Measurements from ENCODE around the gene CLDN24. TPM values are rescaled to one million over a fixed set of nuclear protein-coding genes. Genes with fewer than 3 reads are reported as not detected.

CLDN24 gene
- total RNA-seq, 4 donors from 2014 or later: not detected

DNA sequence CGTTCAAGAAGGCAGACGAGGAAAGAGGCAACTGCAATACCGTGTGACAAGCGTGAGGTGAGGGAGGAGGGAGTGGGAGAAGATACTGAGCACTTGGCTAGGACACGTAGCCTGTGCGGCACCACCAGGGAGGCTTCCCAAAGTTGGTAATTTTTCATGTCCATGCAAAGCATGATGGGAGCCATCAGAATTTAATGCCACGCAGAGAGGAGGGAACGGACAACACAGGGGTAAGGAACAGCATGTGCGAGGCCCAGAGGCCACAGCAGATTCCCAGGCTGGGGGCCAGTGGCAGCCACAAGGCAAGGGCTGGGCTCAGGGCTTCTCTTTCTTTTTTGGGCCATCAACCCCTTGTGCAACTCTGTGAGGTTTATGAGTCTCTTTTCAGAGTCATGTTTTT, 11.0 kb upstream of the CLDN24 start:
- no peak for DNase-seq (ENCODE audit: low spot score in 2 of 2)
- 89% methylated on average over 9 of the region's 9 CpGs for WGBS
- H3K9me3 ChIP-seq: no peaks in the 10 kb centered on the region
- no peak overlapping the region for H3K4me3 ChIP-seq
- no peaks in the 10 kb centered on the region for H3K27me3 ChIP-seq
- no peak for TF ChIP-seq EP300 (IDR thresholded peaks at IDR 0.05)
- TF ChIP-seq POLR2AphosphoS5 (IDR thresholded peaks at IDR 0.05): no peak
- TF ChIP-seq, protein P1, sequence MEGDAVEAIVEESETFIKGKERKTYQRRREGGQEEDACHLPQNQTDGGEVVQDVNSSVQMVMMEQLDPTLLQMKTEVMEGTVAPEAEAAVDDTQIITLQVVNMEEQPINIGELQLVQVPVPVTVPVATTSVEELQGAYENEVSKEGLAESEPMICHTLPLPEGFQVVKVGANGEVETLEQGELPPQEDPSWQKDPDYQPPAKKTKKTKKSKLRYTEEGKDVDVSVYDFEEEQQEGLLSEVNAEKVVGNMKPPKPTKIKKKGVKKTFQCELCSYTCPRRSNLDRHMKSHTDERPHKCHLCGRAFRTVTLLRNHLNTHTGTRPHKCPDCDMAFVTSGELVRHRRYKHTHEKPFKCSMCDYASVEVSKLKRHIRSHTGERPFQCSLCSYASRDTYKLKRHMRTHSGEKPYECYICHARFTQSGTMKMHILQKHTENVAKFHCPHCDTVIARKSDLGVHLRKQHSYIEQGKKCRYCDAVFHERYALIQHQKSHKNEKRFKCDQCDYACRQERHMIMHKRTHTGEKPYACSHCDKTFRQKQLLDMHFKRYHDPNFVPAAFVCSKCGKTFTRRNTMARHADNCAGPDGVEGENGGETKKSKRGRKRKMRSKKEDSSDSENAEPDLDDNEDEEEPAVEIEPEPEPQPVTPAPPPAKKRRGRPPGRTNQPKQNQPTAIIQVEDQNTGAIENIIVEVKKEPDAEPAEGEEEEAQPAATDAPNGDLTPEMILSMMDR (IDR thresholded peaks at IDR 0.05): no peak
- TF ChIP-seq POLR2A (IDR thresholded peaks at IDR 0.05): no peak
- peaks cover 4% of the 10 kb centered on the region for H3K4me1 ChIP-seq
- no peaks in the 10 kb centered on the region for H3K36me3 ChIP-seq
- H3K27ac ChIP-seq: no peak overlapping the region

- TF ChIP-seq, protein P1 (IDR thresholded peaks at IDR 0.05): no peak
- TF ChIP-seq POLR2AphosphoS5 (IDR thresholded peaks at IDR 0.05): no peak
- TF ChIP-seq POLR2A (IDR thresholded peaks at IDR 0.05): no peak
- TF ChIP-seq EP300 (IDR thresholded peaks at IDR 0.05): no peak
- H3K27me3 ChIP-seq: no peaks in the 10 kb centered on the region
- H3K36me3 ChIP-seq: no peaks in the 10 kb centered on the region
- H3K9me3 ChIP-seq: no peaks in the 10 kb centered on the region
- peaks cover 4% of the 10 kb centered on the region for H3K4me1 ChIP-seq
- DNase-seq (ENCODE audit: low spot score in 2 of 2): no peak
- no peak overlapping the region for H3K4me3 ChIP-seq
- 84% methylated on average over 11 of the region's 11 CpGs for WGBS
- no peak overlapping the region for H3K27ac ChIP-seq
Measured at GRCh38 chr4:183332447-183332846, 10.2 kb upstream of the CLDN24 start.

DNA sequence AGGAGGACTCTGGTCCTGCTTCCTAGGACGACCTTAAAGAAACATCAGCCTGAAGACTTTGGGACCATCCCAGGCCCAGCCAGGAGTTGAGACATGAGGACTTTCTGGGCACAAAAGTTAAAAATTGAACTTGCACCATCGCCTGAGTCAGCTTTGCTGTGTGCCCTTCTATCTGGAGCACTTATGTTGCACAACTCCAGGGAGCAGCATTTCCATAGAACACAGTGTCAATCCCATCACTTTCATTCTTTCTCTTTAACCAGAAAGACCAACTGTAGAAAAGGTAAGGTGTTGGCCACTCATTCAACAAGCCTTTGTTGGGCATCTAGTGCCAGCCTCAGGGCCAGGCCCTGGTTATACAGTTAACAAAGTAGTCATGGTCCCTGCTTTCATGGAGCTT, 8.6 kb upstream of the CLDN24 start:
- no peaks in the 10 kb centered on the region for H3K27me3 ChIP-seq
- H3K27ac ChIP-seq: no peak overlapping the region
- H3K4me3 ChIP-seq: no peak overlapping the region
- no peaks in the 10 kb centered on the region for H3K36me3 ChIP-seq
- H3K9me3 ChIP-seq: no peaks in the 10 kb centered on the region
- peaks cover 4% of the 10 kb centered on the region for H3K4me1 ChIP-seq
- no peak for DNase-seq (ENCODE audit: low spot score in 2 of 2)
- WGBS: 88% methylated on average over 2 of the region's 2 CpGs
- TF ChIP-seq POLR2A (IDR thresholded peaks at IDR 0.05) (no peak), EP300 (IDR thresholded peaks at IDR 0.05) (no peak), POLR2AphosphoS5 (IDR thresholded peaks at IDR 0.05) (no peak)
- TF ChIP-seq, protein P1 (IDR thresholded peaks at IDR 0.05): no peak

DNA sequence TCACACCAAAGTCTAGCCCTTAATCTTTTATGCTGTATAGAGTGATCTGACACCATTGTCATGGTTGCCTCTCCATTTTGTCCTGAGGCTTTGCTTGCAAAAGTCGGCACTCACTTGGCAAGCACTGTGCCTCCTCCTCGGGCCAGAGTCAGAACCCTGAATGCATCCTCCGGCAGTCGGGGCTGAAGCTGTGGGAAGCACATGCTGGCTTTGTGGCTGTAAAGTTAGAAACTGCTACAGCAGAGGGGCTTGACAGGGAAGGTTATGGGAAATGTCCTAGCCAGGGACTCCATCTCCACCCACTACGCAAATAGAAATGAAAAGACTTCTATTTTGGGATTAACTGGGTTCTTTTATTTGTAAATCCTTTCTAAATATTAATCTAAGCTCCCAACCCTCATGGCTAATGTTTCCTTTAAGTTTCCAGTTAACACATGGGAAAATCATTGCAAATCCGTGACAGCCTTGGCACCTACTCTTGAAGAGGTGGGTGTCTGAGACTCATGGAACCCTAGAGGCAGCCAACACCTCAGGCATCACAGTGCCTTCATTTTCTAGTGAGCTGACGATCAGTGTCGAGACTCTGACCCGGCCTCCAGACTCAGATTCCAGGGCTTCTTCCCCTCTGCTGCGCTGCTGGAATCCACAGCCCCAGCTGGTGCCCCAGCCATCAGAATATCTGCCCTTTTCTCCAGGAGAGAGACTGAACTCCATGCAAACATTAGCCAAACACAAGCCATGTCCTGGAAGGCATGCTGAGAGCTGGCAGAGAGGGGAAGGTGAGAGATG, 7.9 kb upstream of the CLDN24 start:
- no peaks in the 10 kb centered on the region for H3K4me1 ChIP-seq
- no peak overlapping the region for H3K4me3 ChIP-seq
- H3K36me3 ChIP-seq: no peaks in the 10 kb centered on the region
- TF ChIP-seq POLR2AphosphoS5 (IDR thresholded peaks at IDR 0.05): no peak
- TF ChIP-seq, protein P1 (IDR thresholded peaks at IDR 0.05): no peak
- TF ChIP-seq POLR2A (IDR thresholded peaks at IDR 0.05): no peak
- TF ChIP-seq EP300 (IDR thresholded peaks at IDR 0.05): no peak
- WGBS: 72% methylated on average over 10 of the region's 10 CpGs
- no peaks in the 10 kb centered on the region for H3K9me3 ChIP-seq
- H3K27ac ChIP-seq: no peak overlapping the region
- H3K27me3 ChIP-seq: no peaks in the 10 kb centered on the region
- DNase-seq (ENCODE audit: low spot score in 2 of 2): no peak

DNA sequence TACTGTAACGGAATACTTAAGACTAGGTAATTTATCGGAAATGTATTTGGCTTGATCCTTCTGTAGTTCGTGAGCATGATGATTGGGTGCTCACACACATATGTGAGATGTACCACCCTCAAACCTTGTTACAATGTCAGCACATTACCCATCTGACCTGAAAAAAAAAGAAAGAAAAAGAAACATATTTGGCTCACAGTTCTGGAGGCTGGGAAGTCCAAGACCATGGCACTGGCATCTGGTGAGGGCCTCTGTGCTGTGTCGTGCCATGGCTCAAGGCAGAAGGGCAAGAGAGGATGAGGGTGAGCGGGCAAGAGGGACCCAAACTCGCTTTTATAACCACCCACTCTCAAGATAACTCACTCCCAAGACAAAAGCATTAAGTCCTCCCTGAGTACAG, 7.0 kb upstream of the CLDN24 start:
- Histone ChIP-seq H3K36me3 (no peaks in the 10 kb centered on the region), H3K27me3 (no peaks in the 10 kb centered on the region), H3K4me3 (no peak overlapping the region), H3K9me3 (no peaks in the 10 kb centered on the region), H3K4me1 (no peaks in the 10 kb centered on the region), H3K27ac (no peak overlapping the region)
- no peak for DNase-seq (ENCODE audit: low spot score in 2 of 2)
- TF ChIP-seq POLR2A (IDR thresholded peaks at IDR 0.05) (no peak), EP300 (IDR thresholded peaks at IDR 0.05) (no peak), POLR2AphosphoS5 (IDR thresholded peaks at IDR 0.05) (no peak)
- TF ChIP-seq, protein P1 (IDR thresholded peaks at IDR 0.05): no peak
- 92% methylated on average over 6 of the region's 6 CpGs for WGBS
